Activated CD4-positive, alpha-beta T cell treated with anti-CD3 and anti-CD28 coated beads, Interleukin-2, Interleukin-4, amounts not matched to agents 100 ng/mL and 50 ng/mL, durations not matched to agents 16 hours and 8 hours (primary cell): Measurements from ENCODE around the gene ADAM10.
"Not testable (repeated sequence)": the region's sequence is repeated elsewhere in the genome, so short reads cannot be mapped to it uniquely, and the experiment has no call there.

Experiments
- DNase-seq: peaks from one replicate; pipeline ENCODE4 v3.0.0-alpha.2; 2020; ENCODE audit warnings: low spot score

ADAM10 gene

DNA sequence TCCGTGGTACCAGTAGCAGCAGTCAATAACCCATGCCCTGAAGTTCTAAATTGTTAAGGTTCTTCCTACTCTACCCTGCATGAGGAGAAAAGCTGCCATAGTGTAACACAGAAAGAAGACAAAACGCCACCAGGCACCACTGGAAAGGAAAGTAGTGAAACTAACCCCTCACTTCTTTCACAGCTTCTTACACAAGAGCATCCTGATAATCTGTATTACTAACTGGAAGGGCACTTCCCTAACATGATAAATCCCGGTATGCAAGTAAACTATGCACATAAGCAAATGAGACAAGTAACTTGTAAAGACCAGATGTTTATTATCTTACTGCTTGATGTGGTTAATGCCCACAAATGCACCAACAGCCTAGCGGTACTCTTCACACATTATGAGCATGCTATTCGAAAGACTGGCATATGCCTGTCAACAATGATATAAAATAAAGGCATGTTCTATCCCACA lies 141.3 kb downstream of the ADAM10 start:
- DNase-seq, result no peak

DNA sequence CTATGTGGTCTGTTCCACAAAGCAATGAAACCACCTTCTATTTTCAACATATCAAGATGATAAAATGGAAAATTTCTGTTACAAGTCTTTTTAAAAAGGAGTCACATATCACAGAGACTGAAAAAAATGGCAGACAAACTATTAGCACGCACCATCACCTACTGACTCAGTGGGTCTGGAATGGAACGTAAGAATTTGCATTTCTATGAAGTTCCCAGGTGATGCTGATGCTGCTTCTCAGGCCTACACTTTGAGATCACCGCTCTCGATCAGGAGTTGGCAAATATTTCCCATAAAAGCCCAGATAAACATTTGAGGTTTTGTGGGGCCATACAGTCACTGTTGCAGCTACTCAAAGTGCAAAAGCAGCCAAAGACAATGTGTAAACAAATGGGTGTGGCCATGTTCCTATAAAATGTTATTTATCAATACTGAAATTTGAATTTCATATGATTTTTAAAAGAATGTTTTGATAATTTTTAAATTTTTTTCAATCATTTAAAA lies 142.9 kb downstream of the ADAM10 start:
- no peak for DNase-seq

DNA sequence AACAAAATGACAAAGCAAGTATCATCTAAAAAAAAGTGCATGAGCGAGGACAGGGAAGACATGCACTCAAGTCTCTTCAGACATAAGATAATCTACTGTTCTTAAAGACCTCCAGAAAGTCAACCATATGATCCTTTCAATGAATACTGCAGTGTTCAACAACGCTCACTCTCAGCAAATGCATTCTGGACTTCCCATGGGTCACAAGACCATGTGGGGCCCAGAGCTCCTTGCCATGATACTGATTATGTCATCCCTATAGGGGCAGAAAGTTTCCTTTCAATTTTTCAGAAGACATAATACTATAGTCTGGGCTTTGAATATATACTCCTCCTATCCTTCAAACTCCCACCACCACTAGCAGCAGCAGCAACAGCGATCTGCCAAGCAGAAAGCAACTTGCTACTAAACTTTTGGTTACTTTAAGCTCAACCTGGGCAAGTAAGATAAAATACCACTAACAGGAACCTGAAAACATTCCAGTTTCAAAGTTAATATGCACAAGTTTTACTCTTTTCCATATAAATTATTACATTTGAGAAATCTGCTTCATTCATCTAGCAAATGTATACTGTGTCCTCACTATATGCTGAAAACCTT lies 143.5 kb downstream of the ADAM10 start:
- no peak for DNase-seq

- DNase-seq, result no peak
Measured at GRCh38 chr15:58604455-58604923, 145.0 kb downstream of the ADAM10 start.

DNA sequence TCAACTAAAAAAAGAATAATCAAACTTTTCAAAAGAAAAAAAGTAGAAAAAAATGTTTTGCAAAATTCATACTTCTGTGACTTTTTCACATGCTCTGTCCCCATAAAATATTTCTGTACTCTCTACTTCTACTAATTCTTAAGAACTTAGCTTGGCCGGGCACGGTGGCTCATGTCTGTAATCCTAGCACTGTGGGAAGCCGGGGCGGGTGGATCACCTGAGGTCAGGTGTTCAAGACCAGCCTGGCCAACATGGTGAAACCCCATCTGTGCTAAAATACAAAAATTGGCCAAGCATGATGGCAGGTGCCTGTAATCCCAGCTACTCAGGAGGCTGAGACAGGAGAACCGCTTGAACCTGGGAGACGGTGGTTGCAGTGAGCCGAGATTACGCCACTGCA lies 145.6 kb downstream of the ADAM10 start:
- DNase-seq, result not testable (repeated sequence)

DNA sequence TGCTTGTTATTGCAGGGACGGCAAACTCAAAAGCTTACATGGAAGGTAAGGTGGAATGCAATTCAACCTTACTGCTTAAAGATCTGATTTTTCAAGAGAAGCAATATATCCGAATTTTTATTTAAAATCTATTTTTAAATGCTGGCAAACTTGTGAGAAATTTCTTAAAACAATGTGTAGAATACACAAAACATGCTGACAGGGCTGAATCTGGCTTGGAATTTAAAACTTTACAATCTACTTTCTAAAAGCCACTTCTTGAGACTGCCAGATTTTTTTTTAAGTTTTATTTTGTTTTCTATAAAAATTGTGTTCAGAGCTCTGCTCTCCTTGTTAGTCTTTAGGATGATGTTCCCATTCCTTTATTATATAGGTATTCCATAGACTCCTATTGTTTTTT lies 146.7 kb downstream of the ADAM10 start:
- no peak for DNase-seq

DNA sequence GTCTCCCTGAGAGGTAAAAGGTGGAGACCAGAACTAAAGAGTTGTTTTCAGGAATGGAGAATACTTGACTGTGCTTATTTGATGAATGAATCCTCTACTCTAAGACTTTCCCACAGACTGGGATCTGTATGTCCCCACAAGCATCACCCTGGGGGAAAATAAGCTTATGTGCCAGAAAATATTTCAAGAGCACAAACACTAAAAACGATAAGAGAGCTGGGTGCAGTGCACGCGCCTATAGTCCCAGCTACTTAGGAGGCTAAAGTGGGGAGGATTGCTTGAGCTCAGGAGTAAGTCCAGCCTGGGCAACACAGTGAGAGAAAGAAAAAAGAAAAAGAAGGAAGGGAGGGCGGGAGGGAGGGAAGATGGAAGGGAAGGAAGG lies 150.7 kb downstream of the ADAM10 start:
- DNase-seq, result no peak

GRCh38 chr15:58597943-58598828 lies 151.3 kb downstream of the ADAM10 start:
- no peak for DNase-seq

GRCh38 chr15:58595516-58596263 lies 153.8 kb downstream of the ADAM10 start:
- no peak for DNase-seq

DNA sequence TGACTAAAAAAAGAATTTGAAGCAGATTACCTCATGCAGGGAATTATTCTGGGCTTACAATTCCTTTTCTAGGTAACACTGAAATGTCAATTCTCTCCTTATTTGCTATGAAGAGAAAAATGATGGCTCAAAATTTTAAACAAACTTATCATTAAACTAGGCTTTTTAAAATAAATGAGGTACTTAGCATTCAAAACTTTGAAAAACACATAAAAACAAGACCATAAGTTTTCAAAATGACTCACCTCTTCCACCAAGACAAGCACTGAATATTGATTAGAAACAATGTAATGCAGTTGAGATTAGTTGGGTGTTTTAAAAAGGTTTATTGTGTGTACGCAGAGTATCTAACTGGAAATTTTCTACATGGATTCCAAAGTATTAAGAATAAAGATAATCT lies 154.6 kb downstream of the ADAM10 start:
- DNase-seq, result peak; percentile 25

DNA sequence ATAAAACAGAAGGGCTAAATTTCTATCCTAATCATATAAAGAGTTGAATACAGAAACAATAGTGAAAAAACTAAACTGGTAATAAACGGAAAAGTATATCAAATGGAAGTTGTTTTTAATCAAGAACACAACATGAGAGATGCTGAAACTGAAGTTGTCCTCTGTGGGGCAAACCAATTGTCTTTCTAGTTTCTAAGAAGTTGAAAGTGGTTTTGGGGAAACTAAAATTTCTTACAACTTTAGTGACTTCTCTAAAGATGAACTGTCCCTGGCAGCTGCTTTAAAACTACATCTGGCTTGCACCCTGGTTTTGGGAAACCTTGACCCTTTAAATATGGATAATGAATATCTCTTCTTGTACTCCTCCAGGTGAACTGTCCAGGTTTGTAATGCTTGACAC lies 155.6 kb downstream of the ADAM10 start:
- DNase-seq, result no peak

GRCh38 chr15:58590926-58591325 lies 158.6 kb downstream of the ADAM10 start:
- DNase-seq, result no peak

DNA sequence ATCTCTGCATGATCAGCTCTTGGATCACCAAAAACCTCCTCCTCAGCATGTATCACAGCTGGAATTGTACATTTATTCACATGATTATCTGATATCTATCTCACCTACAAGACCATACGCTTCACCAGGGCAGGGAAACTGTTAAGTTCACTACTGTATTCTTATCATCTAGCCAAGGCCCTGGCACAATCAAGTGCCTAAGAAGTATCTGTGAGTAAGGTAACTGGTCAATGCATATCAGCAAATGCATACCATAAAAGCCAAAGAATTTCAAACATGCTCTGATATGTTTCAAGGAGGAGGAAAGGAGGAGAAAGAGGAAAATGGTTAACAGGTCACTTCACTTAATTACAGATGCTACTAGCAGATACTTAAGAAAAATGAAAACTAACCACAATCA lies 159.3 kb downstream of the ADAM10 start:
- DNase-seq, result no peak

GRCh38 chr15:58589047-58589446 lies 160.5 kb downstream of the ADAM10 start:
- no peak for DNase-seq

DNA sequence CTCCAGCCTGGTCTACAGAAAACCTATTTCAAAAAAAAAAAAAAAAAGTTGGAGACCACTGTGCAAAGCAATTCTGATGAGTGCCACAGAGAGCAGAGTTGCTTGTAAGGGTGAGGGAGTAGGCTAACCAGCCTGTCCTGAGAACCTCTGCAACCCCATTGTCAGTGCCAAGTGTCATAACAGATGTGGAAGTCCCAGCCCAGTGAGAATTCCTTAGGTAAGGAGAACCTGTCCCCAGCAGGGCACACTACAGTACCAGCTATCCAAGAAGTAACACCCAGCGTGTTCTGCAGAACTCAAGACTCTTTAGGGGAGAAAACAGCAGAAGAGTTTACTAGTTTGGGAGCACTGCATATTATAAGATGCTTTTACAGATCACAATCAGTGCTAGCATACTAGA lies 161.4 kb downstream of the ADAM10 start:
- DNase-seq, result no peak

DNA sequence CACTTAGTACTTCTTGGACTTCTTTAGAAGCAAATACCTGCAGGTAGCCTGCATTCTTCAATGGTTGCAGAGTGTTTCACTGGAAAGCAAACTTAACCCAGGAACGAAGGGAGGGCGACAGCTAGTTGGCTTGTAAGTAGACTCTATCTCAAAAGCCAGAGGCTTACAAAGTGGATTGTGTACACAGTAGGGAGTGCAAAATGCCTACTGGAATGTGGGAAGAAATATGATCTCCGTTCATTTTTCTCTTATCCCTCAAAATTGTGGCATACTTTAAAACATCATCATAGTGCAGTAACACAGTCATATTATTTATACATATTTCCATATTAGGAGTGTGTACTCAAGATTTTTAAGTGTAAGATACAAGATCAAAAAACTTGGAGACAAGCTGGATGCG lies 162.0 kb downstream of the ADAM10 start:
- no peak for DNase-seq

- DNase-seq, result no peak
Measured at GRCh38 chr15:58585693-58586443, 163.6 kb downstream of the ADAM10 start.

DNA sequence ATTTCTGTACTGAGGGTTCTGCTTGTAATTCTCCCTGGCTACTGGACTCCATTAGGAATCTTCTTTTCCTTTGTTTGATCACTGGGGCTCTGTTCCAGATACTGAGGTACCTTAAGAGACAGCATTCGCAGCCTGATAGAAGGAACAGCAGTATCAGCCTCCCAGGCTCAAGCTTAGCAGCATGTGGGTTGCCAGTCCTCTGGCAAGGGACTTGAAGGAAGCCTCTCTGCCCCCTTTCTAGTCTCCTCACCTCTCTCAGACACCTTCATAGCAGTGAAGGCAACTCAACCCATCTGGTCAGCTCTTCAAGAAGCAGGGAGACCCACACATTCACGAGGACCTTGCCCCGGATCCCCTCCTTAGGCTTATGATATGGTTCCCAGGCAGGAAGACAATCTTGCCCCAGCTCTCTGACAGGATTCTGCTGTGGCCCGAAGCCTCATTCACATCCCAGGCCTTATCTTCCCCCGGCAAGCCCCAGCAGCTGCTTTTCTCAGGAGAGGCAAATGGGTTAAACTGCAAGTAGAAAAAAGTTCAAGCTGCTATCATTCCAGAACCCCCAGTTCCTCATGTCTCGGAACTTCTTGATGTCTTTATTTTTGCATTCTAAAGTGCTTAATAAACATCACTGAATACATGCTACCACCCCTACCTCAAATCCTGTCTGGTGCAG lies 164.6 kb downstream of the ADAM10 start:
- no peak for DNase-seq

GRCh38 chr15:58583171-58583908 lies 166.2 kb downstream of the ADAM10 start:
- no peak for DNase-seq

DNA sequence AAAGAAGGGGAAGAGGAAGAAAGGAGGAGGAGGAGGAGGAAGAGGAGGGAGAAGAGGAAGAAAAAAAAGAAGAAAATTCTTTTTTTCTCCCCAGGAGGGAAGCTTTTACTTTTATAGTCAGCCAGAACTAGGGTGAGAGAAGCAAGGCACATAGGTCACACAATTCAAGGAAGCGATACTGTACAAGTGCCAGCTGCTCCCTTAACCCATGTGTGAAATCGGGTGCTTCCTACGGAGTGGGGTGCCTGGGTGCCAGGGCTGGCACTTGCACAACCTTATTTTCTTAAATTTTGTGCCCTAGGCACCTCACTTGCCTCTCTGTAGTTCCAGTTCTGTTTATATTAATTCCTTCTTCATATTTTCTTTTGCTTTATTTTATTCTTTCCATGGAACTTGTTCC lies 167.3 kb downstream of the ADAM10 start:
- no peak for DNase-seq

GRCh38 chr15:58576657-58577056 lies 172.8 kb downstream of the ADAM10 start:
- DNase-seq, result no peak
